PC-9 (cell line): Measurements from ENCODE around the gene CHURC1. TPM values are rescaled to one million over a fixed set of nuclear protein-coding genes. Genes with fewer than 3 reads are reported as not detected.

Source experiments
- BruUV-seq: library from RNA; stranded (reverse); fragments of 400-500 nt; replicated peaks from 2 replicates; lab custom pipeline; 2021; lab: Mats Ljungman, UMichigan
- CTCF ChIA-PET: fragments of 300-600 bp; sonication (Branson Sonifier 250); formaldehyde crosslinking; loops from one replicate; lab custom pipeline; 2022; ENCODE audit warnings: antibody characterized with exemption; lab: Charles Lee
- POLR2A ChIA-PET: fragments of 300-600 bp; sonication (Branson Sonifier 250); formaldehyde crosslinking; loops from one replicate; lab custom pipeline; 2022; ENCODE audit warnings: antibody characterized with exemption; ENCODE audit not compliant: unreplicated experiment; lab: Charles Lee
- DNase-seq, 2 experiments: peaks; one replicate each; pipeline versions ENCODE4 v3.0.0 to v3.0.0-alpha.2; 2015 to 2022; ENCODE audit warnings: mixed read lengths in 1 of 2
- H2AFZ ChIP-seq: fragments of 200-600 bp; sonication (generic); 2 replicates; pipeline ENCODE4 v1.8.1; 2017; ENCODE audit warnings: antibody characterized with exemption
- H3F3A ChIP-seq: fragments of 200-600 bp; sonication (generic); 2 replicates; pipeline ENCODE4 v1.8.1; 2017; ENCODE audit warnings: antibody characterized with exemption, mild to moderate bottlenecking, low read depth; ENCODE audit not compliant: insufficient read depth
- H3K27ac ChIP-seq: fragments of 200-600 bp; sonication (generic); 2 replicates; pipeline ENCODE4 v1.6.1; 2016; ENCODE audit warnings: mixed run types
- H3K27me3 ChIP-seq: fragments of 200-600 bp; sonication (generic); 2 replicates; pipeline ENCODE4 v1.6.1; 2016; ENCODE audit warnings: low read depth, mixed run types; ENCODE audit not compliant: insufficient read depth
- H3K36me3 ChIP-seq: fragments of 200-600 bp; sonication (generic); 2 replicates; pipeline ENCODE4 v1.6.1; 2016; ENCODE audit warnings: low read depth, mixed run types
- H3K4me1 ChIP-seq: fragments of 200-600 bp; sonication (generic); replicated peaks from 2 replicates; pipeline ENCODE4 v1.6.1; 2016; ENCODE audit warnings: mixed run types; ENCODE audit not compliant: insufficient read depth
- H3K4me2 ChIP-seq: fragments of 200-600 bp; sonication (generic); 2 replicates; pipeline ENCODE4 v1.6.1; 2017; ENCODE audit warnings: mixed run types
- H3K4me3 ChIP-seq: fragments of 200-600 bp; sonication (generic); 2 replicates; pipeline ENCODE4 v1.6.1; 2016; ENCODE audit warnings: mixed run types
- H3K79me2 ChIP-seq: fragments of 200-600 bp; sonication (generic); 2 replicates; pipeline ENCODE4 v1.6.1; 2017; ENCODE audit warnings: low read depth, mixed run types
- H3K9me2 ChIP-seq: fragments of 200-600 bp; sonication (generic); 2 replicates; pipeline ENCODE4 v1.8.1; 2017; ENCODE audit warnings: mild to moderate bottlenecking; ENCODE audit not compliant: insufficient read depth
- H3K9me3 ChIP-seq: fragments of 200-600 bp; sonication (generic); 2 replicates; pipeline ENCODE4 v1.8.1; 2016; ENCODE audit warnings: low read depth; ENCODE audit not compliant: insufficient read depth
- H4K20me1 ChIP-seq: fragments of 200-600 bp; sonication (generic); 2 replicates; pipeline ENCODE4 v1.8.1; 2017; ENCODE audit not compliant: insufficient read depth
- CTCF ChIP-seq: fragments of 200-600 bp; sonication (generic); conservative IDR thresholded peaks from 2 replicates; pipeline ENCODE4 v1.6.1; 2017; ENCODE audit warnings: mixed run types, antibody characterized with exemption, mild to moderate bottlenecking, moderate library complexity
- EZH2 ChIP-seq: fragments of 200-600 bp; sonication (generic); IDR thresholded peaks from 2 replicates; pipeline ENCODE4 v1.8.0; 2017; ENCODE audit warnings: antibody characterized with exemption, low read depth
- intact Hi-C: fragments of 100-400 bp; cut with micrococcal nuclease; formaldehyde crosslinking; loops from one replicate; pipeline ENCODE4 v1.10.0; 2022; ENCODE audit not compliant: unreplicated experiment
- total RNA-seq: library from RNA; stranded (reverse); gene quantifications from 2 replicates; pipeline ENCODE4 v1.2.3, GENCODE V29; 2021

The CHURC1 gene
- total RNA-seq, 1 experiment from 2014 or later = 91.8 TPM

DNA sequence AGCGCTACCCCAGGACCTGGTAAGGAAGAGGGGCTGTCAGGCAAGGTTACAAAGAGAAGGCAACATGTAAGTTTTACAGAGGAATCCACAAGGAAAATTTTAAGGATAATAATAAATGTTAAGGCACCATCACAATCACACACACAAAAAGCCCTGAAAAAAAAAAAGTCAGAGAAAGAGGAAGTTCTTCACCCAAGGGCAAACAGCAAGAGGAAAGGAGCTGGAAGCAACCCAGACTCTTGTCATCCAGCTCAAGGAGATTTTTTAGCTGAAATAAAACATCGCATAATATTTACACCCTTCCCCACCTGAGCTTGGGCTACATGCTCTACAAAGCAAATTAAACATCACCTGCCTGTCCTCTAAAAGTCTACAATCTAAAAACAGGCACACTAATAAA is 44.1 kb upstream of the CHURC1 start:
- Histone ChIP-seq H3K79me2 (no peaks in the 10 kb centered on the region), H4K20me1 (no peaks in the 10 kb centered on the region), H3K4me2 (no peak overlapping the region), H3K4me3 (no peak overlapping the region), H3K9me2 (peaks cover 5% of the 10 kb centered on the region; the same call in 1 of the 2 replicates), H3F3A (peaks cover 5% of the 10 kb centered on the region; the same call in 1 of the 2 replicates), H3K27me3 (peaks cover 25% of the 10 kb centered on the region; the same call in 1 of the 2 replicates), H3K9me3 (peaks cover 9% of the 10 kb centered on the region; the same call in 1 of the 2 replicates), H3K27ac (no peak overlapping the region), H2AFZ (no peak overlapping the region), H3K4me1 (no peaks in the 10 kb centered on the region), H3K36me3 (no peaks in the 10 kb centered on the region)
- no peak for DNase-seq
- TF ChIP-seq CTCF (no peak), EZH2 (no peak)
- no TSS peak for BruUV-seq
- CTCF ChIA-PET = no interaction called here
- intact Hi-C loops = no loop called here
- POLR2A ChIA-PET = no interaction called here

- H3K4me1 ChIP-seq = no peaks in the 10 kb centered on the region
- BruUV-seq = no TSS peak
- H3K4me3 ChIP-seq = no peak overlapping the region
- H2AFZ ChIP-seq = no peak overlapping the region
- peaks cover 9% of the 10 kb centered on the region; the same call in 1 of the 2 replicates for H3K9me3 ChIP-seq
- H4K20me1 ChIP-seq = no peaks in the 10 kb centered on the region
- no peaks in the 10 kb centered on the region for H3K36me3 ChIP-seq
- CTCF ChIA-PET = no interaction called here
- POLR2A ChIA-PET = no interaction called here
- TF ChIP-seq EZH2 = no peak
- no peak for TF ChIP-seq CTCF
- no peak overlapping the region for H3K4me2 ChIP-seq
- no peaks in the 10 kb centered on the region for H3K79me2 ChIP-seq
- peaks cover 24% of the 10 kb centered on the region; the same call in 1 of the 2 replicates for H3K27me3 ChIP-seq
- peaks cover 5% of the 10 kb centered on the region; the same call in 1 of the 2 replicates for H3F3A ChIP-seq
- H3K27ac ChIP-seq = no peak overlapping the region
- no peak for DNase-seq
- intact Hi-C loops = no loop called here
- peaks cover 5% of the 10 kb centered on the region; the same call in 1 of the 2 replicates for H3K9me2 ChIP-seq
Observed at GRCh38 chr14:64871344-64871743, 42.9 kb upstream of the CHURC1 start.

DNA sequence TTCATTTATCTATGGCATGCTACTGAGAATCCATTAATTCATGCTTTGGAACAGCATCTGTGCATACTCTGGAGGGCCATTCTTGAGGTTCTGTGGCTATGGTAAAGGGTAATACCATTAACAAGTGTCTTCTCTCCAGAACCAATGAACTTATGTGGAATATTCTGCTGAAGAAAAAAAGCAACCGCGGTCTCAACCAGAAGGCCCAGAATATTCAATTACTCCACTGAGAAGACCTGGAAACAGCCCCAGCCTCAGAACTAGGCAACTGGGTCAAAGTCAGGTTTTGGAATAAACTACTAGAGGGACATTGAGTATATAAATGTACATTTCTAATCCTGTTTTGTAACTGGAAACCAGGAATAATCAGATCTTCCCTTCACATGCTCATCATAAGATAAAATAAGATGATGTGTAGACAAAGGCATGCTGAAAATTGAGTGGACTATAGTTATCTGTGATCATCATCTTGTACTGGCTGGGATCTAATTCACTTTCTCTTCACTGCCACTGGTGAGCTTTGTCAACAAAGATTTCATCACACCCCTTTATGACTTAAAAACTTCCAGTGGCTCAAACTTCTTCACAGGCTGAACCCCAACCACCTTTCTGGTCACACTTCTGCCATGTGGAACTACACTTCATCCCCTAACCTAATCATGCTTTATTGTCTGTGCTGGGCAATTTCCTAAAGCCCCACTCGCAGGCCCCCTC is 40.6 kb upstream of the CHURC1 start:
- Histone ChIP-seq H3K9me2 (peaks cover 5% of the 10 kb centered on the region; the same call in 1 of the 2 replicates), H3K9me3 (peaks cover 9% of the 10 kb centered on the region; the same call in 1 of the 2 replicates), H4K20me1 (no peaks in the 10 kb centered on the region), H3K36me3 (no peaks in the 10 kb centered on the region), H3K27ac (no peak overlapping the region), H3K27me3 (peaks cover 38% of the 10 kb centered on the region), H3K4me3 (no peak overlapping the region), H3K4me1 (no peaks in the 10 kb centered on the region), H2AFZ (no peak overlapping the region), H3F3A (peaks cover 9% of the 10 kb centered on the region; the same call in 1 of the 2 replicates), H3K79me2 (no peaks in the 10 kb centered on the region), H3K4me2 (no peak overlapping the region)
- CTCF ChIA-PET = no interaction called here
- DNase-seq = no peak
- intact Hi-C loops = no loop called here
- BruUV-seq = no TSS peak
- TF ChIP-seq EZH2 (no peak), CTCF (no peak)
- POLR2A ChIA-PET = no interaction called here
